ENCODE measurements around the gene MRGPRF.

The MRGPRF gene, protein sequence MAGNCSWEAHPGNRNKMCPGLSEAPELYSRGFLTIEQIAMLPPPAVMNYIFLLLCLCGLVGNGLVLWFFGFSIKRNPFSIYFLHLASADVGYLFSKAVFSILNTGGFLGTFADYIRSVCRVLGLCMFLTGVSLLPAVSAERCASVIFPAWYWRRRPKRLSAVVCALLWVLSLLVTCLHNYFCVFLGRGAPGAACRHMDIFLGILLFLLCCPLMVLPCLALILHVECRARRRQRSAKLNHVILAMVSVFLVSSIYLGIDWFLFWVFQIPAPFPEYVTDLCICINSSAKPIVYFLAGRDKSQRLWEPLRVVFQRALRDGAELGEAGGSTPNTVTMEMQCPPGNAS

DNA sequence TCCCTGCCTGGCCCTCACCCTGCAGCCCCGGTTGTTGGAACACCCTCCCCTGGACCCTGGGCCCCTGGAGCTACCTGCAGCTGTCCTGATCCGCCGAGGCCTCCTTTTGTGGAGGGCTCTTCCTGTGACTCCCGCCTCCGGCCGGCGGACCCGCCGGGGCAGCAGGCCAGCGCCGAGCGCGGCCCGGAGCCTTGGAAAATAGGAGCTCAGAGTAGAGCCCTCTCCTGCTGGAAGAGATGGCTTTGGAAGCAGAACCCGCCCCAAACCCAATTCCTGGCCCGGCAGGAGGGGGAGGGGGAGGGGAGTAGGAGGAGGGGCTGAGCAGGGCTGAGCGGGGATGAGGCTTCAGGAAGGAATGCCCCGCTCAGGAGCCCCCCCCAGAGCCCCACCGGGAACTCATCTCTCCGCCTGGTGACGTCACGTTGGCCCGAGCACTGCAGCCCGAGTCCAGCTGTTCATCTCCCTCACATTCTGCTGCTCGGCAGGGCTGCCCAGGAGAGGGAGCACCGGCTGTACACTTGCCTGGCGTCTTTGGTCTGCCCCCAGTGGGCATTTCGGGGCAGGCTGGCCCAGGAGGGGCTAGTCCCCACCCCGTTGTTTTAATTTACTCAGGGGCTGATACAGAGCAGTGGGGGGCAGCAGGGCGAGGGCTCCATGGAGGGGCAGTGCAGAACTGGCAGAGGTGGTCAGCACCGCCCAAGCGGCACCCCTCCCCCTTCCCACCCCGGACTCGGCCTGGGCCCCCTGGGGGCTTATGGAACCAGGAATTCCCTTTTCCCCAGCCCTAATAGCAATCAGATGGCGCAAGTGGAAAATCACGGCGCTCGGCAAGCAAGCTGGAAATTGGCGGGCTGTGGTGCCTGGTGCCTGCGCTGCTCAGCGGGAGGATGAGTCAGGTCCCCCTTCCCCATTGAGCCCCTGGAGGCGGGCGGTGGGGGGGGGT, at the start of gene MRGPRF:
Gene MRGPRF (minus strand): TSS at position 238 of the 943 bp plus-strand sequence. CDS start 3,345 bp downstream, outside the sequence.
- DNase-seq (ENCODE audit: low spot score) = peak; percentile 93

- DNase-seq (ENCODE audit: low spot score) = no peak
Observed at GRCh38 chr11:69062169-69062855, 49.3 kb upstream of the MRGPRF start.

- no peak for DNase-seq (ENCODE audit: low spot score)
Observed at GRCh38 chr11:69061713-69062053, 48.6 kb upstream of the MRGPRF start.

GRCh38 chr11:69060806-69061712, 48.0 kb upstream of the MRGPRF start:
- no peak for DNase-seq (ENCODE audit: low spot score)

GRCh38 chr11:69059985-69060384, 46.9 kb upstream of the MRGPRF start:
- DNase-seq (ENCODE audit: low spot score) = no peak

- no peak for DNase-seq (ENCODE audit: low spot score)
Observed at GRCh38 chr11:69059429-69059828, 46.4 kb upstream of the MRGPRF start.

- no peak for DNase-seq (ENCODE audit: low spot score)
Observed at GRCh38 chr11:69058511-69059270, 45.6 kb upstream of the MRGPRF start.

DNA sequence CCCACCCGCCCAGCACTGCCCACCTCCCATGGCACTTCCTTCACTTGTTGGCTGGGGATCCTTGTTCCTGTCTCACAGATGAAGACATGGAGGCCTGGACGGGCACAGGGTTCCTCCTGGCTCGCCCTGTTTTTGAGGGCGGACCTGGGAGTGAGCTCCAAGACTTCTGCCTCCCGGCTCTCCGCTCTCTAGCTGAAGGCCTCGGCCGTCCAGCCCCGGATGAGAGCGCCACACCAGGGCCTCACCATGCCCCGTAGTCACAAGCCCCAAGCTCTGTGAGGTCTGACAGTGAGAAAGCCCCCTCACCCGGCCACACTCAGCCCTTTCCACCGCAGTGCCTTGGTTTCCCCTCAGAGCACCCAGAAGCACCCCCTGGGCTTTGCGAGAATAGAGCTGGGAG, 44.8 kb upstream of the MRGPRF start:
- DNase-seq (ENCODE audit: low spot score) = no peak

DNA sequence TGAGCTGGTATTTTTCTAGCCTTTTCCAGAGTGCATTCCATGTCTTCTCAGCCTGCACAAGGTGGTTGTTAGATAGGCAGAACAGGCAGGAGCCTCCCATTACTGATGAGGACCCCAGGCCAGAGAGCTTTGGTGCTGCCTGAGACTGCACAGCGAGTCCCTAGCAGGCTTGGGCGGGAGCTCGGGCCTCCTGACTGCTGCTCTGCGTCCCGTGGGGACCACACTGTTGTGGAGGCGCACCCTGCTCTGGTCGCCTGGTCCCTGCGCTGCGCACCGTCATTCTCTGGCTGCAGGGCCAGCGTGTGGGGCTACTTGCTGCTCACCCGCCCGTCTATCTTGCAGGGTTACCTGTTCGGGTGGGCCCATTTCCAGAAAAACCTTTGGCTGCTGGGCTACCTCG, 44.2 kb upstream of the MRGPRF start:
- no peak for DNase-seq (ENCODE audit: low spot score)

DNA sequence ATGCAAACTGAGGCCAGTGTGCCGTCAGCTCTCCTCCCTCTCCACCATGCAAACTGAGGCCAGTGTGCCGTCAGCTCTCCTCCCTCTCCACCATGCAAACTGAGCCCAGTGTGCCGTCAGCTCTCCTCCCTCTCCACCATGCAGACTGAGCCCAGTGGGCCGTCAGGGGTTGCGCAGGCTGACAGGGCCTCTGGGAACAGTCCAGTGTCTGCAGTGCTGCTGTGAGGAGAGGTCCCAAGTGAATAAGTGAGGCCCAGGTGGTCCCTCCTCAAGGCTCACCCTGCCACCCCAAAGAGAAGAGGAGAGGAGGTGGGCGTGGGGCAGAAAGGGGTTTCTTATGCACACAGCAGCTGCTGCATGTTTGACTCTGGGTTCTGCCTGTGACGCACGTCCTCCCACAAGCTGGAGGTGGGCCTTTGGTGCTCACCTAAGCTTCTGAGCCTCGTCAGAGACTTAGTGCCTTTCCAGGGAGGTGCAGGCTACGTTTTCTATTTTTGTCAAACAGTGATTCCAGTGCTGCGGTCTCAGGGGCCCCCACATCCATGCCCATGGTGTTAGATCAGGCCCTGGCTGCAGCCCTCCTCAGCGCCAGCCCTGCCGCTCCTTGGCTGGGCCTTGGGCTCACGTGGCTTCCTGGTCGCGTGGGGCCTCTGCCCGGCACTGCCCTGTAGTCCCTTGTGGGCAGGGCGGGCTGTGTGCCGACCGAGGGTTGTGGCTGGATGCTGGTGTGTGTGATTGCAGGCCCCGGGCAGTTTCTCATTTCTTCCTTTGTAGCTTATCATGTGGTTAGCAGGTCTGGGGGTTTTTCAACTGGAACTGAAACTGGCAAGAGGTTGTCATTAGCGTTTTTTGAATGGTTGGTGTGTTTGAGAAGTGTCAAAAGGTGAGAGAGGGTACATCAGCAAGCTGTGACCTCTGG, 42.8 kb upstream of the MRGPRF start:
- DNase-seq (ENCODE audit: low spot score) = no peak

- DNase-seq (ENCODE audit: low spot score) = no peak
Observed at GRCh38 chr11:69055212-69055586, 42.2 kb upstream of the MRGPRF start.

GRCh38 chr11:69054397-69055211, 41.6 kb upstream of the MRGPRF start:
- DNase-seq (ENCODE audit: low spot score) = no peak

DNA sequence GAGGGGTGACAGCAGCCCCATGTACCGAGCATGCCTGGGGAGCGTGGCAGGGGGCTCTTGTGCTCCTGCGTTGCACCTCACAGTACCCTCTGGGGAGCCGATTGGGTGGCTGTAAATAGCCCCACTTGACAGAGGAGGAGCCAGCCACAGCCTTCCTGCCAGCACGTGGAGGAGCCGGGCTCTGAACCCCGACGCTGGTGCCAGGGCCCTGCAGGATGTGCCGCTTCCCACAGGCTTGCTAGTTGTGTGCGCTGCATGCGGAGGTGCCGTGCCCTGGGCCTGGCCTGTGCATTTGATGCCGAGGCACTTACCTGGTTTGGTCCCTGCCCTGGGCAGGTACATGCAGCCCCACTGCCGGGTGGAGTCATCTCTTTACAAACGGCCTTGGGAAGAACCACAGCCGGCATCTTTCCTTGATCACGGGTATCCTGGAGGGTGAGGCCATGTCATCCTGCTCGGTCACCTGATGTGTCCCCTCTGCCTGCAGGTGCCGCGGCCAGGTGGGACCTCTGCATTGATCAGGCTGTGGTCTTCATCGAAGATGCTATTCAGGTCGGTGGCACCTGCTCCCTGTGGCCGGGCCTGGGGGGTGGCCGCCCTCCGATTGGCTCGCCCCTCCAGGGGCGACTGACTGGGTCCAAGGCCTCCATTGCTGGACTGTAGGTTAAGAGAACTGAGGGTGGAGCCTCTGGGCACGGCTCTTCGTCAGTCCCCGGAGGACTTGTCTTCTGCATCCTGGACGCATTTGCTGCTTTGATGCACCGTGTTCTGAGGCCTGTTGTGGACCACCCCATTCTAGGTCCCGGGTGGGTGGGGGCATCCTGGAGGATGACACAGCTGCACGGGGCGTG, 40.7 kb upstream of the MRGPRF start:
- DNase-seq (ENCODE audit: low spot score) = no peak

DNA sequence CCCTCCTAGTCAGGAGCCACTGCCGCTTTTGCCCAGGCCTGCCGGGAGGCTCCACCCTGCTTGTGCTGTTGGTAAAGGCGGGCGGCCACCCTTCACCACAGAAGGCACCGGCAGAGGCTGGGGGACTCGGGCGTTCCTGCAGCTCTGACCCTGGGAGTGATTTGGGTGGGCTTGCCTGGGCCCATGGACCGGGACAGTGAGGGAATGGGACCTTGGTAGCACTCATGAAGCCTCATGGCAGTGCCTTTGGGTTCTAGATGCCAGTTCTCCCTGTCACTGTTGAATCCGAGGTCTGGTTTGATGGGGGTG, 40.1 kb upstream of the MRGPRF start:
- DNase-seq (ENCODE audit: low spot score) = no peak

DNA sequence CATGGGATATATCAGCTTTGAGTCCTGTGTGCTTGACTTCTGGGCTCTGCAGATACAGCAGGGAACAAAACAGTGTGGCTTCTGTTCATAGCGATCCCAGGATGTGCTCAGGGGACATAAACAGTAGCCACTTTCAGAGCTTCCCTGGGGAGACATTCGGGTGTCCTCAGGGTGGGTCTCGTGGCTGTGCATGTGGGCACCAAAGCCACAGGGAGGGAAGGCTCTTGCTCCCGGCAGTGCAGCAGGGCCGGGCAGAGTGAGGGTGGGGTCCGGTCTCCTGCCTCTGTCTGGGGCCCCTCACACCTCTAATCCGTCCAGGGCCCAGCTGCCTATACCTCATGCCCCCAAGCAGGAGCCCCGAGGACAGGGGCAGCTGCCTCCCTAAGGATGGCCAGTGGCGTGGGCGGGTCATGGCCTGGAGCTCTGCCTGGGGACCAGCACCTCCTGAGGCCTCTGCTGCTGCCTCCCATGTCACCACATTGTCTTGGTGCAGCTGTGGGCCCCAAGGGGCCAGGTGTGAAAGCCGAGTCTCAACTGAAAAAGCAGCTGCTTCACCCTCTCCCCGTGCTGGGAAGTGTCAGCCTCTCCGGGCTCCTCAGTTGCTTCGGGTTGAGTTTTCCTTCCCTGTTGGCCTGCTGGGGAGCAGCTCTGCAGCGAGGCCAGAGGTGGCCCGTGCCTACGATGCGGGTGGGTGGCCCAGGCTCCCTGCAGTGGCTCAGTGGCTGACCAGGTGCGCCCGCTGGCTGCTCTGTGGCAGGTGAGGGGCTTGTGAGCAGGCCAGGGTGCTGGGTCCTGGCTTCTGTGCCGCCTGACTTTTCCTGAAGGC, 39.5 kb upstream of the MRGPRF start:
- no peak for DNase-seq (ENCODE audit: low spot score)

- DNase-seq (ENCODE audit: low spot score) = no peak
Observed at GRCh38 chr11:69051381-69052342, 38.6 kb upstream of the MRGPRF start.

All from GM03348 (cell line).